ENCODE results near the gene AKR1E2.
"Not testable (repeated sequence)": the region's sequence is repeated elsewhere in the genome, so short reads cannot be mapped to it uniquely, and the experiment has no call there.

Gene AKR1E2

GRCh38 chr10:4815646-4816180 lies 10.3 kb upstream of the AKR1E2 start:
- not testable (repeated sequence) for DNase-seq

DNA sequence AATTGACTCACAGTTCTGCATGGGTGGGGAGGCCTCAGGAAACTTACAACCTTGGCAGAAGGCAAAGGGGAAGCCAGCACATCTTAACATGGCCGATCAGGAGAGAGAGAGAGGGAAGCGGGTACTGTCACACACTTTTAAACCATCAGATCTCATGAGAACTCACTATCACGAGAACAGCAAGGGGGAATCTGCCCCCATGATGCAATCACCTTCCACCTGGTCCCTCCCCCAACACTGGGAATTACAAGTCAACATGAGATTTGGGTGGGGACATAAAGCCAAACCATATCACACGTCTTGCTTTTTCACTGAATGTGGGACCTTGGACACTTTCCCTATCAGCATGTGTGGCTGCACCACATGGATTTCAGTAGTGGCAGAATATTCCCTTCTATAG lies 9.0 kb upstream of the AKR1E2 start:
- DNase-seq: no peak

DNA sequence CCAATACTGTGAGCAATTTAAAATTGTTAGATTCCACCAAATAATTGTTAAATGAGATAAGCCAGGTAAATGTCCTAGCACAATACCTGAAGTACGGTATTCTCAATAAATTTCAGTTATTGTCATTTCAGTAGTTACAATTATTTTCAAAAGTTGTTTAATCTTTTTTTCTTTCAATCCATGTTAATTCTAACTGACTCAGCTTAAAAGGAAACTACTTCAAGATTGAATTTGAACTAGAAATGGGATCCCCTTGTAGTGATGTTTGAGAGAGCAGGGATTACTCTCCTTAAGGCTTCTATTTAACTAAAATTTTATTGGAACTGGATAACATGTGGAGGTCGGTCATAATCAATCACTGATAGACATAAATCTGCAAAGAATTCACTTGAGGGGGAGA lies 6.9 kb upstream of the AKR1E2 start:
- DNase-seq: no peak

- no peak for DNase-seq
These were observed 6.3 kb upstream of the AKR1E2 start for GRCh38 chr10:4819707-4820106.

DNA sequence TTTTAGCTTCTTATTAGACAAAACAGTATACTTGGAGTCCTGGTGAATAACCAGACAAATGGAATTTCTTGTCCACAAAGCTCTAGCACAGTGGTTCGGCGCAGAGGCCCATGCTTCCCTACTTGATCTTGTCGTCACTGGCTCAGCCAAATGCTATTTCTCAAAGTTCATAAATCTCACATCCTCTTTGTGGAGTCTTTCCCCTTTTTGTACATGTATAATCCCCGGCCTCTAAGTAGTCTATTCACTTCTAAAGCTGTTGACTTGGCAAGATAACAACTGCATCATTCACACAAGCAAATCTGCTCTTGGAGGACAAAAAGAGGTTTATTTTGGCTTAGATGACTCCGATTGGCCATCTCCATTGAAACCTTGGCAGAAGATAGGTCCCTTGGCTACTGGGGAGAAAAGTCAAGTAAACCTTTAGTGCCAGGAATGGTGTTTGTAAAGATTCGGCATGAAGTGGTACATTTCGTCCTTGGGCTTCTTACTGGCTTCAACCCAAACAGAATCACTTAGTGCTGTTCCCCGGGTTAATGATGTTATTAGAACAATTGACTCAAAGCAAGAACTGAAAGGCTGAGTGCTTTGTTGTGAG lies 5.1 kb upstream of the AKR1E2 start:
- DNase-seq: no peak

GRCh38 chr10:4822208-4822607 lies 3.8 kb upstream of the AKR1E2 start:
- no peak for DNase-seq

DNA sequence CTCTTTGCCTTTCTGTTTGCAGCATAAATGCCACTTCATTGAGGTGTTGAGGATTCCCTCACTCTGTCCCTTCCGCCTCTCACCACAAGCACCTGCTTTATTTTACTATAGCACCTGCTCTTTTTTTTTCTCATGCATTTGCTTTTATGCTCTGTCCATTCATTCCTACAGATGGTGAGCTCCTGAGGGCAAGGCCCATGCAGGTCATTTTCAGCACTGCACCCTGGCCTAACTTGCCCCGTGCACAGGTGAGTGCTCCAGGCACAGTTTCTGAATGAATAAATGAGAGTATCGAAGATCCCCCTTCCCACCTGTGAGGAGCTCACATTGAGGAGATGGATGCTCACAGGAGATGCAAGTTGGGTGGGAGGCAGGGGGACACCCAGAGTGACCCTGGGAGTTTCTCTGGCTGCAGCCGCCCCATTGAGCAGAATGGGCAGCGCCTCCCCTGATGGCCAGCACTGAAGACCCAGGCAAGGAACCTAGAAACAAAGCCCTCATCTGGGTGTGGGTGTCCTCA lies 1.2 kb upstream of the AKR1E2 start:
- DNase-seq: no peak

- DNase-seq: no peak
These were observed 545 bp upstream of the AKR1E2 start for GRCh38 chr10:4825456-4825867.

GRCh38 chr10:4826792-4827324 lies 851 bp downstream of the AKR1E2 start:
- DNase-seq: no peak

- DNase-seq: no peak
These were observed 2.0 kb downstream of the AKR1E2 start for GRCh38 chr10:4828005-4828404.

- no peak for DNase-seq
These were observed 4.5 kb downstream of the AKR1E2 start for GRCh38 chr10:4830551-4830950.

DNA sequence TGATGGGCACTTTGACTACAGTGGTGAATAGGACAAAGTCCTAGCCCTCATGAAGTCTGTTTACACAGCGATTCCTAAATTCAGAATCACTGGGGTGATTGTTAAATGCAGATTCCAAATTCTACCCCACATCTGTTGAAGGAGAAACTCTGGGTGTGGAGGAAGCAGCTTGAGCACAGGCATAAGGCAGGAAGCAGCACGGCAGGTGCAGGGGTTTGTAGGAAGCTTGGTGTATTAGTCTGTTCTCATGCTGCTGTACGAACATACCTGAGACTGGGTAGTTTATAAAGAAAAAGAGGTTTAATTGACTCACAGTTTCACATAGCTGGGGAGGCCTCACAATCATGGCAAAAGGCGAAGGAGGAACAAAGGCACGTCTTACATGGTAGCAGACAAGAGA lies 5.1 kb downstream of the AKR1E2 start:
- no peak for DNase-seq

DNA sequence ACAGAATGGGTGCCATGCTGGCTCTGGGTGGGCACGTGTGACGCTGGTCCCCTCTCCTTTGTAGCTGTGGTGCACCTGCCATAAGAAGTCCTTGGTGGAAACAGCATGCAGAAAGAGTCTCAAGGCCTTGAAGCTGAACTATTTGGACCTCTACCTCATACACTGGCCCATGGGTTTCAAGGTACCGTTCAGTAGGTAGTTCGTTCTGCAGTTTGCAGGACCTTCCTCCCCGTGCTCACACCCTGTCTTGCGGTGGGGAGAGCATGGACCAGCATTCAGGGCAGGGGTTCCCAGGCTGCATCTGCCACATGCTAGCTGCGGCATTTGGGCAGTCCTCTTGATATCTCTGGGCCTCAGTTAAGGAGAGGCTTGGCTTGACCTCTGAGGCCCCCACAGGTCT lies 7.3 kb downstream of the AKR1E2 start:
- DNase-seq: no peak

DNA sequence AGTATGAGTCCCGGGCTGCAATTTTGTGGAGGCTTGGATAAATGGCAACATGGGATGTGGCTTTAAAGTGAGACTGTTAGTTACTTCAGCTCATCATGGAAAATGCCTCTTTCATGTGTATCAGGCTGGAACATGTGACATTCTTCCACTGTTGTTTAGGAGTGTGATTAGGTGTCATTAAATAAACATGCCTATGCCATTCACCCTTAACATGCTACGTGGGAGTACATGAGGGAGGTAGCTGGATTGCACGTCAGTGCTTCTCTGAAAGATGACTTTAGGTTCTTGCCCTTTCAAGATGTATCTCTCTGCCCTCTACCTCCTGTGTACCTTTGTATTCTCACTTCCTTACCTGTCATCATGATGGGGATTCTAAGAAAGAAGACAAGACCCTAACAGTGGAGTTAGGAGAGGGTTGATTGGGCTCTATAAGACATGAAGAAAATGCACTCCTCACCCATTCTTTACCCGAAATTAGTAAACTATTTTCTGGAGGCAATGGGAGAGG lies 8.9 kb downstream of the AKR1E2 start:
- DNase-seq: no peak

GRCh38 chr10:4835494-4835918 lies 9.5 kb downstream of the AKR1E2 start:
- no peak for DNase-seq

- DNase-seq: no peak
These were observed 10.5 kb downstream of the AKR1E2 start for GRCh38 chr10:4836416-4836969.

DNA sequence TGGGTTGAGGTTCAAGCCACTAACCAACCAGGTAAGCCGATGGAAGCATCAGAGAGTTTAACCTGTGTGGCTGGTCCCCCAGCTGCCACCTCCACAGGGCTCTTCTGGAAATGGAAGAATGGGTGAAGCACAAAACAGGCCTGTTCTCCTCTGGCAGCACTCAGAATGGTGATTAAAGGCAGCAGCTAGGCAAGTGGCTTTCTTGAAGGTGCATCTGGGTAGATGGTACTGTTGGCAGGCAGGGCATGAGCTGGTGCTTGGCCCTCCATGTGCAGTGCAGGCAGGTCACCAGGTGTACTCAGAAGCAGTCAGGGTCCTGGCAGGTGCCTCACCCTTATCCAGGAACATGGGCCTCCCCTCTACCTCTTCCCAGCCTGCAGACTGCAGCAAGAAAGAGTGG lies 11.5 kb downstream of the AKR1E2 start:
- no peak for DNase-seq

GRCh38 chr10:4838743-4839142 lies 12.7 kb downstream of the AKR1E2 start:
- no peak for DNase-seq

DNA sequence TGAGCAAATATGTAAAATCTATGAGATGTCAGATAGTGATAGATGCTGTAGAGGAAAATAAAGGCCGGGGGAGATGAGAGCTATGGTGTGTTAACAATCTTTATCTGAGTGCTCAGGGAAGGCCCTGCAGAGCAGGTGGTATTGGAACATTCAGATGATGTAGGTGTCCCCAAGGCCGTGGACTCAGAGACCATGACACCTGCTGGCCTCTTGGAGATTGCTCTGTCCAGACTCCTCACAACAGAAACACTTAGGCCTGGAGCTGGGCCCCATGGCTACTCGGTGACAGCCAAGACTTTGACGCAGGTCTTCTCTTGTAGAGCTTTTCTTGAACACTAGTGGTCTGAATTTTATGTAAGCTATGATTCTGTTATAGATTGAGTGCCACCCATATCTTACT lies 13.3 kb downstream of the AKR1E2 start:
- no peak for DNase-seq

DNA sequence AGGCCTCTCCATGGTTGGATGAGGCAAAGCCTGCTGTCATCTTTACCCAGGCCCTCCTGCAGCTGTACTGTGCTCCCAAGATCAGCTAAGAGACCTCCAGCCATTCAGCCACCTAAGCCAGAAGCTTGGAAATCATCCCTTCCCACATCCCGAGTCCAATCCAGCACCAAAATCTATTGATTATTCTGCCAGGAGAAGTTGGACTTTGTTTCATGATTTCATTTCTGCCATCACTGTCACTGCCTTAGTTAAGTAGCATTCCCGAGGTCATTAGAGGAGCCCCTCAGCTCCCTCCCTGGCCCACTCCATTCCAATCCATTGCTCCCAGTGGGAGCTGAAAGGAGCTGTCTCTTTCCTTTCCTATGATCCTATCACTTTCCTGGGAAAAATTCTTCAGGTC lies 14.1 kb downstream of the AKR1E2 start:
- no peak for DNase-seq

DNA sequence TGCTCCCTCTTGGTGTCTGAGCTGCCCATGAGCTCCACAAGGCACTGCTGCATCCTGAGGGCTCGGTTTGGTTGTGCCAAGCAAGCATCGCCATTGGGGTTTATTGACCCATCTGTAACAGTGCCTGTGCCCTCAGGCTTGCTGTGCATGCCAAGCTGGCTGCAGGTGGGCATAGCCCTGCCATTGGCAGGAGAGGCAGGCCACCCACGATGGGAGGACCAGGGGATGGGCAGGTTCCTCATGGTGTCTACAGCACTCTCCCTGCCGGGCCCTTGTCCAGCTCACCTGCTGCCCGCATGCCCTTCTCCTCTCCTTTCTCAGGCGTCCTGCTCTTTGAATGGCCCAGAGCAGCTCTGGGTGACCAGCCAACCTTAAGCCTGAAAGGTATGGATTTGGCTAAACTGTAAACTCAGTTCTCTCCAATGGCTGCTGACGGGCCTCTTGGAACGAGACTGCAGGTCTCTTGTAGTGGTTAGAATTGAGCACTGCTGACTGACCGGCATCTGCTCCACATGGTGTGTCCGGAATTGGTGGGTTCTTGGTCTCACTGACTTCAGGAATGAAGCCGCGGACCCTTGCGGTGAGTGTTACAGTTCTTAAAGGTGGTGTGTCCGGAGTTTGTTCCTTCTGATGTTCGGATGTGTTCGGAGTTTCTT lies 17.6 kb downstream of the AKR1E2 start:
- no peak for DNase-seq

DNA sequence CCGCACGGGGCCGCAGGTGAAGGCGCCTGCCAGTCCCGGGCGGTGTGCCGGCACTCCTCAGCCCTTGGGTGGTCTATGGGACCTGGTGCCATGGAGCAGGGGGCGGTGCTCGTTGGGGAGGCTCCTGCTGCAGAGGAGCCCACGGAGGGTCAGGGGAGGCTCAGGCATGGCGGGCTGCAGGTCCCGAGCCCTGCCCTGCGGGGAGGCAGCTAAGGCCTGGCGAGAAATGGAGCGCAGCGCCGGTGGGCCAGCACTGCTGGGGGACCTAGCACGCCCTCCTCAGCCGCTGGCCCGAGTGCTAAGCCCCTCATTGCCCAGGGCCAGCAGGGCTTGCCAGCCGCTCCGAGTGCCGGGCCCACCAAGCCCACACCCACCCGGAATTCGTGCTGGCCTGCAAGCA lies 18.9 kb downstream of the AKR1E2 start:
- no peak for DNase-seq

DNA sequence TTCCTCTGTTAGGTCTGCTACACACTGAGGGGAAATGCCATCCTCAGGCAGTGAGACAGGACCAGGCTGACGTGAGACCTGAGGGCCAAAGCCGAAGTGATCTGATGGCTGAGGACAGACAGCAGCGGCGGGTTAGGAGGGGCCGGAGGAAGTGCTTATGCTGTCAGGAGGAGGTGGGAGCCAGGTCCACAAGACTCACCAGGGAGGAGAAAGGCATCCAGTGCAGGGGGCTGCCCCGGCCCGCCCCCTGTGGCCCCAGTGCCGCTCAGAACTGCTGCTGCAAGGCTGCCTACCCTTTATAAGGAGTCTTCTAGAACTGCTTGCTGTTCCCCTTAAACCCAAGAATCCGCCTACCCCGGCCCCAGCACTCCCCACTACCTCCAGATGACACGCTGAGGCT lies 19.8 kb downstream of the AKR1E2 start:
- no peak for DNase-seq

DNA sequence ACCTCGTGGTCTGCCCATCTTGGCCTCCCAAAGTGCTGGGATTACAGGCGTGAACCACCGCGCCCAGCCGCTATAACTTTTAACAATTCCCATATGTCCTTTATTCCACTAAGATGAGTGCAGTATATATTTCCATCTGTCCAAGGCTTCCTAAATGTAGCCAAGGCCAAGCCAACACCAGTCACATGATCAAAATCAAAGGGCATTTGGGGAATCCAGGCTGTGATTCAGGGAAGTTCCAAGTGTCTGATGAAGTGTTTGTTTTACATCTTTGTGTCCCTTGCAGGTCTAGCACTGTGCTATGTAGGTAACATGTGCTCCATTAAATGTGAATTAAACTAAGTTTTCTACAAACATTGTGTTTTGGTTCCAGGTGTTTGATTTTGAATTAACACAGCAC lies 20.8 kb downstream of the AKR1E2 start:
- DNase-seq: no peak

Data from stimulated activated CD4-positive, alpha-beta T cell treated with anti-CD3 and anti-CD28 coated beads, Interleukin-4, amount 100 ng/mL, for 1 hour (primary cell).